GM12878 (cell line): ENCODE measurements around the gene TMED3. TPM values are rescaled to one million over a fixed set of nuclear protein-coding genes. Genes with fewer than 3 reads are reported as not detected.

ENCODE experiments used
- ATAC-seq: fragments of 200-7000 bp; cut with Tn5 transposase; 3 replicates; pipeline ENCODE4 v1.9.1; 2020; ENCODE audit warnings: mild to moderate bottlenecking, moderate library complexity
- BruUV-seq: library from RNA; stranded (reverse); fragments of 400-500 nt; replicated peaks from 2 replicates; lab custom pipeline; 2021; lab: Mats Ljungman, UMichigan
- CTCF ChIA-PET: fragments of 300-600 bp; sonication (Branson Sonifier 250); formaldehyde crosslinking; extraction: SDS; loops from one replicate; lab custom pipeline; 2021; ENCODE audit warnings: inconsistent platforms; lab: Yijun Ruan, JAX
- POLR2A ChIA-PET: fragments of 350-600 bp; formaldehyde crosslinking; extraction: SDS; loops from one replicate; lab custom pipeline; 2021; ENCODE audit warnings: inconsistent platforms; lab: Charles Lee
- RAD21 ChIA-PET: fragments of 300-600 bp; sonication (Branson Sonifier 250); formaldehyde crosslinking; loops from one replicate; lab custom pipeline; 2023; ENCODE audit warnings: antibody characterized with exemption; ENCODE audit not compliant: unreplicated experiment; lab: Charles Lee
- SMC1A ChIA-PET: fragments of 300-600 bp; sonication (Branson Sonifier 250); formaldehyde crosslinking; loops from one replicate; lab custom pipeline; 2023; ENCODE audit not compliant: unreplicated experiment, uncharacterized antibody; lab: Charles Lee
- DNase-seq: peaks from one replicate; pipeline ENCODE4 v3.0.0-alpha.2; 2011; ENCODE audit warnings: low read depth, low spot score
- FAIRE-seq: peaks from 3 replicates; lab custom pipeline; 2011; peaks lifted over from hg19 to GRCh38; lab: Jason Lieb, UNC
- H2AFZ ChIP-seq: 2 replicates; pipeline ENCODE4 v1.6.0; 2011; ENCODE audit warnings: low read depth, low read length, control low read depth; ENCODE audit not compliant: control insufficient read depth
- H3K27ac ChIP-seq: 2 replicates; pipeline ENCODE4 v1.5.1; 2011; ENCODE audit warnings: control low read depth; ENCODE audit not compliant: control insufficient read depth, insufficient read depth
- H3K27me3 ChIP-seq, 2 experiments: replicated peaks in 1 of 2; 2 replicates each; pipeline versions ENCODE4 v1.6.0 to v1.6.1; 2011; ENCODE audit warnings: low read length in 1 of 2; ENCODE audit not compliant: control insufficient read depth in 2 of 2, insufficient read depth in 2 of 2
- H3K36me3 ChIP-seq, 2 experiments: 2 replicates each; pipeline ENCODE4 v1.5.1; 2011; ENCODE audit warnings: low read length in 1 of 2; ENCODE audit not compliant: control insufficient read depth in 2 of 2, insufficient read depth in 2 of 2
- H3K4me1 ChIP-seq: 2 replicates; pipeline ENCODE4 v1.6.1; 2011; ENCODE audit warnings: mild to moderate bottlenecking, low read length, moderate library complexity, mixed read lengths; ENCODE audit not compliant: control insufficient read depth, insufficient read depth
- H3K4me2 ChIP-seq: 2 replicates; pipeline ENCODE4 v1.6.0; 2011; ENCODE audit warnings: control low read depth; ENCODE audit not compliant: control insufficient read depth, insufficient read depth
- H3K4me3 ChIP-seq: fragments of 200-600 bp; sonication (generic); 2 replicates; pipeline ENCODE4 v1.5.1; 2016
- H3K79me2 ChIP-seq: 2 replicates; pipeline ENCODE4 v1.6.0; 2011; ENCODE audit warnings: low read length; ENCODE audit not compliant: control insufficient read depth, insufficient read depth
- H3K9ac ChIP-seq: 2 replicates; pipeline ENCODE4 v1.8.0; 2011; ENCODE audit warnings: low read length, control low read depth, mixed read lengths; ENCODE audit not compliant: control insufficient read depth, insufficient read depth
- H3K9me3 ChIP-seq: replicated peaks from 3 replicates; pipeline ENCODE4 v1.5.1; 2011; ENCODE audit warnings: mild to moderate bottlenecking, low read length; ENCODE audit not compliant: control insufficient read depth, insufficient read depth
- H4K20me1 ChIP-seq: 2 replicates; pipeline ENCODE4 v1.6.0; 2011; ENCODE audit not compliant: control insufficient read depth, insufficient read depth
- BACH1 ChIP-seq: fragments of 450-650 bp; IDR thresholded peaks from 2 replicates; pipeline ENCODE4 v1.6.1; 2017; ENCODE audit warnings: mild to moderate bottlenecking, borderline replicate concordance
- CHD4 ChIP-seq: fragments of 200-600 bp; sonication (generic); IDR thresholded peaks from 2 replicates; pipeline ENCODE4 v1.6.1; 2016; ENCODE audit warnings: mild to moderate bottlenecking
- ESRRA ChIP-seq: IDR thresholded peaks from 2 replicates; pipeline ENCODE4 v1.6.1; 2012; ENCODE audit warnings: mild to moderate bottlenecking, low read length, improper control_type of control experiment
- FOXM1 ChIP-seq: IDR thresholded peaks from 2 replicates; pipeline ENCODE4 v1.6.1; 2012; ENCODE audit warnings: low read depth, mild to moderate bottlenecking, inconsistent platforms, low read length, moderate library complexity
- HCFC1 ChIP-seq: fragments of 150-350 bp; IDR thresholded peaks from 2 replicates; pipeline ENCODE4 v1.6.1; 2014; ENCODE audit warnings: low read length
- NR2C1 ChIP-seq: fragments of 450-650 bp; IDR thresholded peaks from 2 replicates; pipeline ENCODE4 v1.6.1; 2017; ENCODE audit warnings: antibody characterized with exemption, mild to moderate bottlenecking, moderate library complexity
- RCOR1 ChIP-seq: conservative IDR thresholded peaks from 2 replicates; pipeline ENCODE4 v1.6.1; 2012; ENCODE audit warnings: low read depth, low read length, improper control_type of control experiment
- SREBF1 ChIP-seq: IDR thresholded peaks from 2 replicates; pipeline ENCODE4 v1.6.1; 2012; ENCODE audit warnings: mild to moderate bottlenecking, low read length
- SREBF2 ChIP-seq: IDR thresholded peaks from 2 replicates; pipeline ENCODE4 v1.6.1; 2012; ENCODE audit warnings: mild to moderate bottlenecking, low read length
- TCF12 ChIP-seq: IDR thresholded peaks from 2 replicates; pipeline ENCODE4 v1.6.1; 2011; ENCODE audit warnings: low read depth, mild to moderate bottlenecking, low read length
- USF2 ChIP-seq: IDR thresholded peaks from 2 replicates; pipeline ENCODE4 v1.6.1; 2011; ENCODE audit warnings: low read depth, low read length, improper control_type of control experiment, borderline replicate concordance
- ZBTB11 ChIP-seq: fragments of 450-650 bp; formaldehyde crosslinking; IDR thresholded peaks from 2 replicates; pipeline ENCODE4 v1.5.0; 2022; ENCODE audit warnings: mild to moderate bottlenecking, missing genetic modification characterization
- ZBTB40 ChIP-seq: fragments of 450-650 bp; IDR thresholded peaks from 2 replicates; pipeline ENCODE4 v1.6.1; 2016; ENCODE audit warnings: mild to moderate bottlenecking, moderate library complexity, borderline replicate concordance
- ZNF207 ChIP-seq: fragments of 450-650 bp; IDR thresholded peaks from 2 replicates; pipeline ENCODE4 v1.6.1; 2014; ENCODE audit warnings: antibody characterized with exemption, mild to moderate bottlenecking, borderline replicate concordance
- WGBS: methylation state at CpG from one replicate; pipeline ENCODE4 v1.1.6; 2016; ENCODE audit warnings: low lambda C conversion rate; ENCODE audit not compliant: insufficient replicate concordance, insufficient coverage; ENCODE audit errors: missing lambda C conversion rate; 5-methylcytosine and 5-hydroxymethylcytosine counted together
- in situ Hi-C: fragments of 300-500 bp; cut with MboI; formaldehyde crosslinking; loops from 9 replicates; pipeline ENCODE4 v1.14.3; 2018; ENCODE audit warnings: mixed read lengths
- intact Hi-C: fragments of 100-400 bp; cut with micrococcal nuclease; formaldehyde crosslinking; loops from one replicate; pipeline ENCODE4 v1.14.2; 2022; ENCODE audit not compliant: unreplicated experiment
- polyA plus RNA-seq, 11 experiments: library from polyadenylated mRNA; depleted of rRNA in 4 of 11; unstranded in 6 of 11; stranded (reverse) in 5 of 11; fragments of >200 nt; fragmentation: Nextera tagmentation in 4 of 11; fragmentation: Illumina TruSeq in 1 of 11; extraction: Ambion mirVana in 4 of 11; extraction: Trizol in 1 of 11; gene quantifications; 1 replicate in 1 of 11; 2 replicates in 10 of 11; pipeline versions ENCODE4 v1.2.1 to v1.2.3, GENCODE V29; 2011 to 2016; ENCODE audit warnings: inconsistent platforms in 2 of 11, missing spikeins in 2 of 11, low read depth in 1 of 11
- total RNA-seq, 4 experiments: library from RNA; depleted of rRNA in 3 of 4; stranded (reverse); fragments of >200 nt in 3 of 4; fragmentation: Illumina TruSeq in 1 of 4; extraction: Trizol in 1 of 4; gene quantifications; 2 replicates each; pipeline versions ENCODE4 v1.2.1 to v1.2.3, GENCODE V29; 2013 to 2021

The TMED3 gene
- total and polyA plus RNA-seq, 10 of the 15 experiments (the other 5 are each of a cell fraction or from before 2014, with no cell fraction given): 7.6 to 95.8 (median 54.9) TPM

- no TSS peak for BruUV-seq
- no peaks in the 10 kb centered on the region for H3K9me3 ChIP-seq
- H3K4me3 ChIP-seq: no peak overlapping the region
- no peak for FAIRE-seq
- peaks cover 30% of the 10 kb centered on the region for H3K79me2 ChIP-seq
- no peak overlapping the region for H3K4me2 ChIP-seq
- ChIA-PET CTCF (interaction anchor here (0.9 to 1.1 kb wide), 2 partner anchors 64 to 65 kb away, joined by 3 read pairs; no protein-coding TSS in a partner anchor), RAD21 (no interaction called here), POLR2A (no interaction called here), SMC1A (no interaction called here)
- DNase-seq: no peak
- H3K36me3 ChIP-seq: peaks cover 9 to 40% of the 10 kb centered on the region in 2 experiments
- H3K9ac ChIP-seq: no peak overlapping the region
- H3K27me3 ChIP-seq: no peaks in the 10 kb centered on the region
- H3K27ac ChIP-seq: no peak overlapping the region
- 87% methylated on average over 10 of the region's 10 CpGs for WGBS
- peaks cover 10% of the 10 kb centered on the region; the same call in 1 of the 2 replicates for H4K20me1 ChIP-seq
- ATAC-seq: no peak
- in situ Hi-C loops (no loop called here), intact Hi-C loops (no loop called here)
- H2AFZ ChIP-seq: no peak overlapping the region
- H3K4me1 ChIP-seq: peaks cover 15% of the 10 kb centered on the region
- TF ChIP-seq SREBF2: no peak
- no peak for TF ChIP-seq TCF12
- no peak for TF ChIP-seq NR2C1
- TF ChIP-seq USF2: no peak
- no peak for TF ChIP-seq ZBTB40
- TF ChIP-seq BACH1: no peak
- TF ChIP-seq ZNF207: no peak
- no peak for TF ChIP-seq ZBTB11 (CRISPR knock-in tag)
- TF ChIP-seq ESRRA: no peak
- no peak for TF ChIP-seq FOXM1
- TF ChIP-seq CHD4: no peak
- no peak for TF ChIP-seq HCFC1
- TF ChIP-seq RCOR1: no peak
- no peak for TF ChIP-seq SREBF1
Measured at GRCh38 chr15:79315623-79316328, 4.9 kb downstream of the TMED3 start.
